Left lung (tissue), 10 donors: ENCODE measurements around the gene PHF11. TPM values are rescaled to one million over a fixed set of nuclear protein-coding genes. Genes with fewer than 3 reads are reported as not detected.

Experiments used
- ATAC-seq: fragments of 200-7000 bp; cut with Tn5 transposase; one replicate; pipeline ENCODE4 v1.9.1; 2020; ENCODE audit warnings: moderate library complexity
- DNase-seq, 4 donors: peaks; one replicate each; pipeline ENCODE4 v3.0.0-alpha.2; 2013 to 2020
- H3K27ac ChIP-seq, 2 donors: fragments of 200-600 bp; sonication (generic) in 1 of 2; one replicate each; pipeline versions ENCODE4 v1.5.0 to v1.8.0; 2020 to 2021
- H3K27me3 ChIP-seq, 2 donors: fragments of 200-600 bp; sonication (generic) in 1 of 2; one replicate each; pipeline versions ENCODE4 v1.5.0 to v1.8.0; 2020 to 2021
- H3K36me3 ChIP-seq, 2 donors: fragments of 200-600 bp; sonication (generic) in 1 of 2; one replicate each; pipeline versions ENCODE4 v1.5.0 to v1.8.0; 2020 to 2021
- H3K4me1 ChIP-seq, 2 donors: fragments of 200-600 bp; one replicate each; pipeline ENCODE4 v1.8.0; 2021
- H3K4me3 ChIP-seq, 2 donors: fragments of 200-600 bp; sonication (generic) in 1 of 2; one replicate each; pipeline versions ENCODE4 v1.5.0 to v1.8.0; 2020 to 2021; ENCODE audit warnings: mild to moderate bottlenecking in 1 of 2
- H3K9me3 ChIP-seq, 2 donors: fragments of 200-600 bp; sonication (generic) in 1 of 2; one replicate each; pipeline versions ENCODE4 v1.5.0 to v1.8.0; 2020 to 2021
- intact Hi-C, 2 donors: fragments of 100-400 bp; cut with DNase I; formaldehyde crosslinking; loops; one replicate each; pipeline versions ENCODE4 v1.11.2 to v1.14.2; 2022
- polyA plus RNA-seq, 6 donors: library from polyadenylated mRNA; unstranded; fragments of 120-200 nt; gene quantifications; one replicate each; pipeline ENCODE4 v1.2.1, GENCODE V29; 2013; ENCODE audit not compliant: insufficient read length in 6 of 6
- total RNA-seq, 2 donors: library from RNA; stranded (reverse); fragmentation: NEBNext Ultra II Directional; extraction: Animal tissue kit (Norgen Biotek cat#: 25700); gene quantifications; one replicate each; pipeline ENCODE4 v1.2.1, GENCODE V29; 2021
- TF ChIP-seq, protein P1 (sequence below), 2 donors: fragments of 200-600 bp; sonication (generic) in 1 of 2; IDR thresholded peaks; one replicate each; pipeline versions ENCODE4 v1.5.0 to v1.8.0; 2021; ENCODE audit warnings: antibody characterized with exemption in 2 of 2
- donor health status: DM: no; HTN: yes; CAD: no.
- donor health status: DM: no; HTN: no; CAD: no.

PHF11 gene
- total and polyA plus RNA-seq, 8 donors, result 42.9 to 80.2 (median 71.4) TPM

DNA sequence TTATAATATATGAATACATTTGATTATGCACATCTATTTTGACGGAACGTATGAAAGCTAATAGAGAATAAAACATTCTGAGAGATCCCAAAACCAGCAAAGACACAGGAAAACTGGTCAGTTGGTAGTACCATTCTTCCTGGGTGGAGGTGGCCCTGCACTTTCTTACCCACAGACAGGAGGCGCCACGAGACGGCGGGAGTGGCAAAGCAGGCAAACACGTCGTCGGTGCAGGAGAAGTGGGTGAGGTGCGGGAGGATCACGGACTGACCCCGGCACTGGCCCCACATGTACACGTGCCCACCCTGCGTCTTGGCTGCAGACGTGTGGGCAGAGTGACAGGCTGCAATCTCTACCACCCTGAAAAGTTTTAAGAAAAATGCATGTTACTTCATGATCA, 53.5 kb downstream of the PHF11 start:
- H3K4me1 ChIP-seq, result no peaks in the 10 kb centered on the region
- no peak for DNase-seq
- TF ChIP-seq, protein P1, sequence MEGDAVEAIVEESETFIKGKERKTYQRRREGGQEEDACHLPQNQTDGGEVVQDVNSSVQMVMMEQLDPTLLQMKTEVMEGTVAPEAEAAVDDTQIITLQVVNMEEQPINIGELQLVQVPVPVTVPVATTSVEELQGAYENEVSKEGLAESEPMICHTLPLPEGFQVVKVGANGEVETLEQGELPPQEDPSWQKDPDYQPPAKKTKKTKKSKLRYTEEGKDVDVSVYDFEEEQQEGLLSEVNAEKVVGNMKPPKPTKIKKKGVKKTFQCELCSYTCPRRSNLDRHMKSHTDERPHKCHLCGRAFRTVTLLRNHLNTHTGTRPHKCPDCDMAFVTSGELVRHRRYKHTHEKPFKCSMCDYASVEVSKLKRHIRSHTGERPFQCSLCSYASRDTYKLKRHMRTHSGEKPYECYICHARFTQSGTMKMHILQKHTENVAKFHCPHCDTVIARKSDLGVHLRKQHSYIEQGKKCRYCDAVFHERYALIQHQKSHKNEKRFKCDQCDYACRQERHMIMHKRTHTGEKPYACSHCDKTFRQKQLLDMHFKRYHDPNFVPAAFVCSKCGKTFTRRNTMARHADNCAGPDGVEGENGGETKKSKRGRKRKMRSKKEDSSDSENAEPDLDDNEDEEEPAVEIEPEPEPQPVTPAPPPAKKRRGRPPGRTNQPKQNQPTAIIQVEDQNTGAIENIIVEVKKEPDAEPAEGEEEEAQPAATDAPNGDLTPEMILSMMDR (IDR thresholded peaks at IDR 0.05), result no peak
- intact Hi-C loops, result no loop called here
- peaks cover 0 to 92% of the 10 kb centered on the region in 2 donors for H3K36me3 ChIP-seq
- H3K27me3 ChIP-seq, result no peaks in the 10 kb centered on the region
- no peaks in the 10 kb centered on the region for H3K9me3 ChIP-seq
- no peak for ATAC-seq
- H3K4me3 ChIP-seq, result no peak overlapping the region
- no peak overlapping the region for H3K27ac ChIP-seq

DNA sequence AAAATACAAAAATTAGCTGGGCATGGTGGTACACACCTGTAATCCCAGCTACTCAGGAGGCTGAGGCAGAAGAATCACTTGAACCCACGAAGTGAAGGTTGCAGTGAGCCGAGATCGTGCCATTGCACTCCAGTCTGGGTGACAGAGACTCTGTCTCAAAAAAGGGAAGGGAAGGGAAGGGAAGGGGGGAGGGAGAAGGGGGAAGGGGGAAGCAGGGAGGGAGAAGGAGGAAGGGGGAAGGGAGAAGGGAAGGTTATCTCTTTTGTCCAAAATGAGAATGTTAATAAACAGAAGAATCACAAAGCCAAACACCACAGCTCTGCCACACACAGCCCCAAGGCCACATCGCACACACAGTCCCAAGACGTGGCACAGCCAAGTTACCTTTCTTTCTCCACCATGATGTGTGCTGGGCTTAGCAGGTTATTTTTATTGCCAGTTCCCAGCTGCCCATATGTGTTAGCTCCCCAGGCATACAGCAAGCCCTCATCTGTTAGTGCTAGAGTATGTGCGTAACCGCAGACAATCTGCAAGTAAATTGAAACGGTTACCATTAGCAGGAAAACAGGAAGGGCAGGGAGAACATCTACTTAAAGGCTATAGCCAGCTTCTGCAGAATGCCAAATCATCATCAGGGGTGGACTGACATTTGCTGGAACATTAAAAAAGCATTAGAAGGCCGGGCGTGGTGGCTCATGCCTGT, 55.3 kb downstream of the PHF11 start:
- H3K36me3 ChIP-seq, result peaks cover 0 to 94% of the 10 kb centered on the region in 2 donors
- no peak for DNase-seq
- TF ChIP-seq, protein P1 (IDR thresholded peaks at IDR 0.05), result no peak
- no peak overlapping the region for H3K4me3 ChIP-seq
- H3K27ac ChIP-seq, result peak overlapping the region in 1 of 2 donors; percentile 60
- H3K4me1 ChIP-seq, result no peaks in the 10 kb centered on the region
- ATAC-seq, result peak; percentile 40
- H3K27me3 ChIP-seq, result no peaks in the 10 kb centered on the region
- H3K9me3 ChIP-seq, result no peaks in the 10 kb centered on the region
- intact Hi-C loops, result no loop called here

DNA sequence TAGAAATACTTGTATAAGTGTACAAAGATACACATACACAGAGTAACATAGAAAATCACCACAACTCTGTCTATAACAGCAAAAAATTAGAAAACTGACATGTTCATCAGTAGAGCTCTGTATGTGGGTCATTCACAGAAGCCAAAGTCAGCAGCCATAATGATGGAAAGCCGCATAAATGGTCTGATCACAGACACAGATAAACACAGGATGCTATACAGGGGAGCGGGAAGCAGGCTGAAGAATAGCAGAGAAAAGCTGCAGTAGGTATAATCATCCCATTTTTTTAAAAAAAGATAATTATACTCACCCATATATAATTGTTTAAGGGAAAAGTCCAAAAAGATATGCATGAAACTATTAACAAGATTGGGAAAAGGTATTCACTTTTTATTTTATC, 58.1 kb downstream of the PHF11 start:
- ATAC-seq (no peak), DNase-seq (no peak)
- TF ChIP-seq, protein P1 (IDR thresholded peaks at IDR 0.05), result no peak
- H3K9me3 ChIP-seq, result no peaks in the 10 kb centered on the region
- no peaks in the 10 kb centered on the region for H3K27me3 ChIP-seq
- intact Hi-C loops, result no loop called here
- H3K4me1 ChIP-seq, result no peaks in the 10 kb centered on the region
- peaks cover 0 to 88% of the 10 kb centered on the region in 2 donors for H3K36me3 ChIP-seq
- no peak overlapping the region for H3K4me3 ChIP-seq
- no peak overlapping the region for H3K27ac ChIP-seq

DNA sequence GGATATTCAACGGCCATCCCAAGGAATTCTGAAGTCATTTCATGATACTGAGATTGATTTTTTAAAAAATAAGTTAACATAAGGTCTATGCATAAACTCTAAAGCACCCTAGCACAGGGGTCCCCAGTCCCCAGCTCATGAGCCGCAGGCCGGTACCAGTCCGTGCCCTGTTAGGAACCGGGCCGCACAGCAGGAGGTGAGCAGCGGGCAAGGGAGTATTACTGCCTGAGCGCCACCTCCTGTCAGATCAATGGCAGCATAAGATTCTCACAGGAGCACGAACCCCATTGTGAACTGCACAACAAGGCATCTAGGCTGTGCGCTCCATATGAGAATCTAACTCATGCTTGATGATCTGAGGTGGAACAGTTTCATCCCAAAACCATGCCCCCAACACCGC, 58.6 kb downstream of the PHF11 start:
- no peak overlapping the region for H3K4me3 ChIP-seq
- H3K4me1 ChIP-seq, result no peaks in the 10 kb centered on the region
- TF ChIP-seq, protein P1 (IDR thresholded peaks at IDR 0.05), result no peak
- no peaks in the 10 kb centered on the region for H3K27me3 ChIP-seq
- peaks cover 0 to 88% of the 10 kb centered on the region in 2 donors for H3K36me3 ChIP-seq
- intact Hi-C loops, result no loop called here
- DNase-seq, result no peak
- no peaks in the 10 kb centered on the region for H3K9me3 ChIP-seq
- no peak overlapping the region for H3K27ac ChIP-seq
- ATAC-seq, result no peak

DNA sequence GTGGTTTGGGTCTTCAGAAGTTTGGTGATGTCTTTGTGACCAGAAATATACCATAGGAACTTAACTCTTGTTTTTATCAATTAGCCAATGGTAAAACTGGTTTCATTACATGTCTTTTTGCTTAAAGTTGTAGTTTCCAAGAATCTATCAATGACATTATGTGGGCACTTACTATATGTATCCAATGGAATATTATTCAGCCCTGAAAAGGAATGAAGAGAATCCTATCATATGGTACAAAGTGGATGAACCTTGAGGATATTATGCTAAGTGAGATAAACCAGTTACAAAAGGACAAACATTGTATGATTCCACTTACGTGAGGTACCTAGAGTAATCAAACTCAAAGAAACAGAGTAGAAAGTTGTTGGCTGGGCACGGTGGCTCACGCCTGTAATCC, 63.3 kb downstream of the PHF11 start:
- Histone ChIP-seq H3K4me1 (no peaks in the 10 kb centered on the region), H3K4me3 (no peak overlapping the region), H3K9me3 (no peaks in the 10 kb centered on the region), H3K36me3 (peaks cover 0 to 66% of the 10 kb centered on the region in 2 donors), H3K27ac (no peak overlapping the region), H3K27me3 (no peaks in the 10 kb centered on the region)
- no peak for DNase-seq
- intact Hi-C loops, result no loop called here
- TF ChIP-seq, protein P1 (IDR thresholded peaks at IDR 0.05), result no peak
- ATAC-seq, result no peak
